ENCODE data around the gene EXOC4.
"Not testable (repeated sequence)": the region's sequence is repeated elsewhere in the genome, so short reads cannot be mapped to it uniquely, and the experiment has no call there.

The EXOC4 gene

DNA sequence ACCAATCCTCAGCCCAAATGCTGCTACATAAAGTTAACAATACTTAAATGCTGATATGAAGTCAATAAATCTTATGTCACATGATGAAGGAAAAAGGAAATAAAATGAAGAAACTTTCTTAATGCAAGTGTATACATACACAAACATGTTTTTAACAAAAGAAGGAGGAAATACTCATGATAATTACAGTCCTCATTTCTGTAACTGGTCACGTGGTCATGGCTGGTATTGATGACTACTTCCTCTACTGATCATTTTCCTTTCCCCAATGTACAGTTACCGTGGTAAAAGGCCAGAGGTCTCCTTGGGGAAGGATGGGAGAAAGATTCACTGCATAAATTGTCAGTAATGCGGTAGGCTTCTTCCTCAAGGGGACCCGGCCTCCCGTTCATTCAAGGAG, 390.8 kb downstream of the EXOC4 start:
- DNase-seq = not testable (repeated sequence)

- DNase-seq = no peak
Measured at GRCh38 chr7:133645884-133646391, 393.1 kb downstream of the EXOC4 start.

DNA sequence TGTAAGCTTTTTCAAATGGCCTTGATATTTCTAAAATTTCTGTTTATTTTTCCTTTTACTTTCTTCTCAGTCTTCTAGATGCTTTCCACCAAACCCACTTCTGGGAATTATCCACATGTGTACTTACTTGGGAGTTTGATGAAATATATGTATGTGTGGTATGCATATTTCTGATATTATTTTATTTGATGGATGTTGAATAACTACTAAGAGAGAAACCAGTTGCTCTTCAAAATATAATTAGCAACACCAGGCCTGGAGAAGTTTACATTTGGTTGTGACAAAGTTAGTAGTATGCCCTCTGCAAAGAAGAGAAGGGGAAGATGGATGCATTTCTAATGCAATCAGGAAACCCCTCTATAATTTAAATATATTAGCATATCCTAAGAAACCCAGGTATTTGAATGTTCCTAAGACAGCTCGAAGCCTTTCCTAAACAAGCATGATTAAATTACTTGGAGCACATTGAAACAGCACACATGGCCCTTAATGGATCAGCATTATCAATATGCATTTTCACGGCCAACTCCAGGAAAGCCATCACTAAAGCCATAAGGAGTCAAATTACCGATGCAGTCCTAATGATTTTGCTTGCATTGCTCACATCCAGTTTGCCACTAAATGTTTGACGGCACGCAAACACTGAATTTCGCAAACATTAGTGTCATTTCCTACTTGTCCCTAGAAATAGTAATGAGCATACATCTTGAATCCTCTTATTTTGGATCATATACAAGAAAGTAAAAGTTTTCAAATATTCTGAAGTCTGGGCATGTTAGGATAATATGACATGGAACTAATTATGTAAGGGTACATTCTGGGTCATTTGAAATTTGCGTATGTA, 393.8 kb downstream of the EXOC4 start:
- no peak for DNase-seq

DNA sequence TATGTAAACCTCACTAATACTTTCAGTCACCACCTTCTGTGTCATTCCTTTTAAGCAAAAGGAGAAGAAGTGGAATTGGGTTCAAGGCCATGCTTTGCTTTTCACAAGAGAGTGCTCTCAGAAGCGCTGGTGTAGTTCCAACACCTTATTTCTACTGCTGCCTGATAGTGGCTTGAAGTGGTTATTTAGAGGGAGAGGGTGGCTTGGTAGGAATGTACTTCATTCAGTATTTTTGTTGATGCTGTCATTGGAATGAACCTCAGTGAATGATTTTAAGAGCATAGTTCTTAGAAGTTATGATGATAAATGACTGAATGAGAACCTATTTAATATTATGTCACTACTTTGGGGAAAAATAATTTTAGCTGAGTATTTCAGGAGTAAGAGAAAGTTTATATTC, 396.7 kb downstream of the EXOC4 start:
- DNase-seq = no peak

- DNase-seq = no peak
Measured at GRCh38 chr7:133650069-133650468, 397.2 kb downstream of the EXOC4 start.

- DNase-seq = no peak
Measured at GRCh38 chr7:133650487-133651300, 397.8 kb downstream of the EXOC4 start.

DNA sequence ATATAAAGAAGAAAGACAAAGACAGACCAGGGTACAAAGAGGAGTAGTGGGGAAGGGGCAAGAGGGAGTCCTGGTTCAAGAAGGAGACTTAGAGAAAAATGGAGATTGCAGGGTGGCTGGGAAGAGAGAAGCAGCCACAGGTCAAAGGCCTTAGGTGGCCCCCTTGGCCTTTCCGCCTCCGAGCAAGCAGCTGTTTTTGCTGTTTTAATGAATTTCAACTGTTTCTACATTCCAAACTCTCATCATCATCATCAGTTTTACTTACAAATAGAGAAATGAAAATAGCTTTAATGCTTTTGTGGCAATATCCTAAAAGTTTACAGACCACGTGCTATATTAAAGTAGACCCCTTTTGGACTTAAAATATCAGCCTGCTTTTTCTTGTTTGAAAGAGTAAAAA, 399.7 kb downstream of the EXOC4 start:
- DNase-seq = no peak

- no peak for DNase-seq
Measured at GRCh38 chr7:133654547-133654946, 401.7 kb downstream of the EXOC4 start.

DNA sequence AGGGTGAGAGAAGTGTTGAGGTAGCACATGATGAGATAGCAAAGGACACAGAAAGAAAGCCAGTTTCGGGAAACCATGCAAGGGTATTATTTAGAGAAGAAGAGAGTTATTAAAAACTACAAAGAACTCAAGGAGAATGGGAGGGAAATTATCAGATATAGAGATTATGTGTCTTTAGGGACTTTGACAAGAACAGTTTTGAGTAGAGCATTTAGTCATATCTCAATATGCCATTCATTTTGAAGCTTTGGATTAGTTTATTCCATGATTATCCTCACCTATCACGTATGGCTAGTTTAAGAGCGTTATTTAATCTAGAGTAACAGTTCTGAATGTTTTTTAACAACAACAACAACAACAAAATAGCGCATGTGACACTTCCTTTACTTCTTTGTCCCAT, 409.4 kb downstream of the EXOC4 start:
- DNase-seq = no peak

GRCh38 chr7:133662830-133663229, 410.0 kb downstream of the EXOC4 start:
- DNase-seq = no peak

- DNase-seq = no peak
Measured at GRCh38 chr7:133664528-133664927, 411.6 kb downstream of the EXOC4 start.

GRCh38 chr7:133668296-133669060, 415.6 kb downstream of the EXOC4 start:
- DNase-seq = no peak

- no peak for DNase-seq
Measured at GRCh38 chr7:133669061-133669455, 416.2 kb downstream of the EXOC4 start.

- DNase-seq = no peak
Measured at GRCh38 chr7:133670250-133670649, 417.4 kb downstream of the EXOC4 start.

- DNase-seq = no peak
Measured at GRCh38 chr7:133672866-133673265, 420.0 kb downstream of the EXOC4 start.

- no peak for DNase-seq
Measured at GRCh38 chr7:133674079-133674763, 421.3 kb downstream of the EXOC4 start.

DNA sequence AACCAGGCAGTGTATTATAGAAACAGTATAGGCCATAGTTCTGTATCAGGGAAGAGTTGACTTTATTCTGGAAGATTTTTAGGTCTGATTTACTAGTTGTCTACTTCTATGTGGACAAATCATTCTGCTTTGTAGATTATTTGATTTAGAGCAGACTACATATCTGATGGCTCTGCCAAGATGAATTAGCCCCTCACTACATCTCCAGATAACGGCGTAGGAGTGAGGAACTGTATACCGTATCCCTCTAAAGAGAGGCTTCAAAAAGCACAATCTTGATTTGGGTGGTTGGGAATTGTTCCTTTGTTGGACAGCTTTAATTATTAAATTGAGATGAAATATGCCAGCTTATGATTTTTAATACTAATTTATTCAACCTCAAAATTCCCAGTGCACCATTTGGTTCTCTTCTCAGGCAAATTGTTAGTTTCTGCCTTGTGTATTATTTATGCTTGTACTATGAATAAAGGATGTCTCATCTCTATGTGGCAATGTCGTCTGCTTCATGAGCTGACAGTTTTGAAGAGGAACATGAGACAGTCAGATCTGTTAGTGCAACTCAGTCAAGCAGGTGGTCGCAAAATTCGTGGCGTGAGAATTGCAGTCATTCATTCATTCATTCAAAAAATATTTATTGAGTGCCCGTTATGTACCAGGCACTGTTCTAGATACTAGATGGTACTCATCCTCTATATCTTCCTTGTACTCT, 422.8 kb downstream of the EXOC4 start:
- DNase-seq = no peak

GRCh38 chr7:133676805-133677370, 424.0 kb downstream of the EXOC4 start:
- DNase-seq = no peak

- DNase-seq = no peak
Measured at GRCh38 chr7:133678137-133678814, 425.4 kb downstream of the EXOC4 start.

DNA sequence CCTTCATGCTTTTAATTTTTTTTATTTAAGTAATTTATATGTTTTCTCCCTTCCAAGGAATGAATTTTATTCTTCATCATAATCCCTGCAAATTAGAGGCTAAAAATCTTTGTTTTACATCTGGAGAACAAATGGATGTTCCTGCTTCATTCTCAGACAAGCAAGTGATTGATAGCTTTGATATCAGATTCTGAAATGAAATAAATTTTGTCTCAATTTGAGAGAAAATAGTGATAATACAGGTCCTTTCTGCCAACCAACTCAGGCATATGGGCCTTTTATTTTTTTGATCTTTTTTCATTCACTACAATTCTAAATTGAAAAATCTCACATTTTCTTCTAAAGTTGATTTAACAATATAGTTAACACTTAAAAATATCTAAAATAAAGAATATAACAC, 427.1 kb downstream of the EXOC4 start:
- DNase-seq = no peak

DNA sequence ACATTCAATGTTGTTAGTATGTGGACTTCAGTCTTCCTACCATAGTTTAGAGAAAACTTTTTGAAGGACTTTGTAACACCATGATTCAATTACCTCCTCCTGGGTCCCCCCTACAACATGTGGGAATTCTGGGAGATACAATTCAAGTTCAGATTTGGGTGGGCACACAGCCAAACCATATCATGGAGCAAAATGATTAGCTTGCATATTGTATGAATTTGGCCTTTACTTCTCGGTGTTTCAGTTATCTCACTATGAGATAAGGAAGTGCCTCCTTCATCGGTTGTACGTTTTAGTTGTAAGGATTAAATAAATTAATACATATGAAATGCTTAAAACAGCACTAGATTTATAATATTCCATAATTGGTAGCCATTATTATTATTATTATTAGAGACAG, 428.7 kb downstream of the EXOC4 start:
- no peak for DNase-seq

Measured in stimulated activated CD4-positive, alpha-beta T cell treated with anti-CD3 and anti-CD28 coated beads, Interleukin-15, amount 100 ng/mL, for 24 hours (primary cell).